Astrocyte of the cerebellum (primary cell): ENCODE results near the gene SLCO2A1.

Experiments used
- DNase-seq: peaks from one replicate; pipeline ENCODE4 v3.0.0-alpha.2; 2011; ENCODE audit warnings: low read depth
- H3K4me3 ChIP-seq: 2 replicates; pipeline ENCODE4 v1.5.1; 2011; ENCODE audit warnings: mild to moderate bottlenecking, low read depth, low read length, moderate library complexity
- CTCF ChIP-seq: IDR thresholded peaks from 2 replicates; pipeline ENCODE4 v1.5.1; 2012; ENCODE audit warnings: low read length, low read depth, moderate library complexity, mild to moderate bottlenecking; ENCODE audit errors: missing control alignments
- in situ Hi-C: cut with HindIII; loops from 2 replicates; pipeline ENCODE4 v1.10.0; 2017; ENCODE audit warnings: low sequenced_read_pairs

SLCO2A1 gene

GRCh38 chr3:134018406-134018805 lies 11.3 kb downstream of the SLCO2A1 start:
- in situ Hi-C loops: no loop called here
- no peak for DNase-seq
- H3K4me3 ChIP-seq: no peak overlapping the region
- no peak for TF ChIP-seq CTCF

- DNase-seq: no peak
- no peak for TF ChIP-seq CTCF
- in situ Hi-C loops: no loop called here
- H3K4me3 ChIP-seq: no peak overlapping the region
Measured at GRCh38 chr3:134017490-134017889, 12.2 kb downstream of the SLCO2A1 start.

GRCh38 chr3:134014270-134014669 lies 15.5 kb downstream of the SLCO2A1 start:
- no peak overlapping the region for H3K4me3 ChIP-seq
- no peak for DNase-seq
- in situ Hi-C loops: no loop called here
- no peak for TF ChIP-seq CTCF

GRCh38 chr3:134013280-134013679 lies 16.4 kb downstream of the SLCO2A1 start:
- in situ Hi-C loops: no loop called here

GRCh38 chr3:134009345-134010000 lies 20.3 kb downstream of the SLCO2A1 start:
- TF ChIP-seq CTCF: no peak
- in situ Hi-C loops: no loop called here
- peak; percentile 64 for DNase-seq
- H3K4me3 ChIP-seq: no peak overlapping the region

More at GRCh38 chr3:134013280-134013679, 16.4 kb downstream of the SLCO2A1 start:
- DNase-seq: no peak
- no peak overlapping the region for H3K4me3 ChIP-seq
- TF ChIP-seq CTCF: no peak

- in situ Hi-C loops: no loop called here
Measured at GRCh38 chr3:134008630-134009156, 21.0 kb downstream of the SLCO2A1 start.

More at GRCh38 chr3:134008630-134009156, 21.0 kb downstream of the SLCO2A1 start:
- no peak overlapping the region for H3K4me3 ChIP-seq
- no peak for TF ChIP-seq CTCF
- peak; percentile 88 for DNase-seq
